Mammary microvascular endothelial cell (primary cell): ENCODE results near the gene CCDC142. TPM values are rescaled to one million over a fixed set of nuclear protein-coding genes. Genes with fewer than 3 reads are reported as not detected.

Source experiments
- total RNA-seq: library from RNA; depleted of rRNA; stranded (reverse); fragments of >200 nt; gene quantifications from 2 replicates; pipeline ENCODE4 v1.2.3, GENCODE V29; 2015

CCDC142 gene, protein sequence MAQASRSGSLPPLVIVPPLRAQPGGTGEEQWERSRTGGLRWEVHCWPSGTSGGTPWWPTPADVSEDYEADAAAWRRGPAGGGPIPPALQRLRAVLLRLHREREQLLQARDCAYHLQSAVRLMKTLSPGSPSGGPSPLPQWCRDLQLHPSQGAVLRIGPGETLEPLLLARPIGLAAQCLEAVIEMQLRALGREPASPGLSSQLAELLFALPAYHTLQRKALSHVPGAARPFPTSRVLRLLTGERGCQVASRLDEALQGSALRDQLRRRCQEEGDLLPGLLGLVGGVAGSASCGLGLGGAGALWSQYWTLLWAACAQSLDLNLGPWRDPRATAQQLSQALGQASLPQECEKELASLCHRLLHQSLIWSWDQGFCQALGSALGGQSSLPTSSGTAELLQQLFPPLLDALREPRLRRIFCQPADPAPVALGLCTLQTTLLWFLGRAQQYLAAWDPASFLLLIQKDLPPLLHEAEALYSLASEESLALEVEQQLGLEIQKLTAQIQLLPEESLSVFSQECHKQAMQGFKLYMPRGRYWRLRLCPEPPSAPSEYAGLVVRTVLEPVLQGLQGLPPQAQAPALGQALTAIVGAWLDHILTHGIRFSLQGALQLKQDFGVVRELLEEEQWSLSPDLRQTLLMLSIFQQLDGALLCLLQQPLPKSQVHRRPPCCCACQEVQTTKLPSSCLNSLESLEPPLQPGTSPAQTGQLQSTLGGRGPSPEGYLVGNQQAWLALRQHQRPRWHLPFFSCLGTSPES
- 9.8 and 9.9 TPM in 2 replicates for total RNA-seq

DNA sequence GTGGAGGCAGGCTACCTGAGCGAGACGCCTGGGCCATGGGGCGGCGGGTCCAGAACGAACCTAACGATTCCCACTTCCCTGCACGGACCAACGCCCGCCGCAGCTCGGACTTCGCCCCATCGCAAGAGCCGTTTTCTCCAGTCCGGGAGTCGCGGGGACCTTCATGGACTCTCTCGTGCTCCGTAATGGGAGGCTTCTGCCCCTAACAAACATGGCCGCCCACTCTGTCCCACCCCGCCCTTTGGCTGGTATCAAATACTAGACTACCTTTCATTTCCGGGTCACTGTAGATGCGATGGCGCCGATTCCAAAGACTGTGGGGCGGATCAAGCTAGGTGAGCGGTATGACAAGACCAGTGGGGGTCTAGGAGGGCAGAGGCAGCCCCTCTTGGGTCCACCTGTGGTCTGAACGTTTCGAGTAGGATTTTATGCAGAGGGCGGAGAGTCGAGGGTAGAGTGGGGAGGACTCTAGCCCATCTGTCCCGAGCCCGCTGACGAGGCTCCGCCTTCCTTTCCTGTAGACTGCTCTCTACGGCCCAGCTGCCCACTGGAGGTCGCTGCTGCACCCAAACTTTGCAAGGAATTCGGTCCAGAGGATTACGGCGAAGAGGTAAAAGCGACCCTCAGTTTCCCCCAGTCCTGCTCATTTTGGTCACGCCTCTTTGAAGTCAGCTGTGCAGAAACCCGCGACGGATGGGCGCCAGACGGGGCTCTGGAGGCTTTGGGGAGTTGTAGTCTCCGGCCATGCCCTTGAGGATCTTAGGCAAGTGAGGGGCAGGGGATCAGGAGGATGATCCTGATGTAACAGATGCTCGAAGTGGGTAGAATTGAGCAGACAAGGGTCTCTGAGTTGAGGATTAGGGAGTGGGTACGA lies at the start of gene CCDC142, which contains the start of gene TTC31:
Gene CCDC142, minus strand, starts transcription at position 198 of the 874 bp plus-strand sequence. Its CDS starts 161 bp downstream, at position 37.
Gene TTC31, plus strand, starts transcription at position 281 of the 874 bp plus-strand sequence. Its CDS starts 15 bp downstream, at position 296.

DNA sequence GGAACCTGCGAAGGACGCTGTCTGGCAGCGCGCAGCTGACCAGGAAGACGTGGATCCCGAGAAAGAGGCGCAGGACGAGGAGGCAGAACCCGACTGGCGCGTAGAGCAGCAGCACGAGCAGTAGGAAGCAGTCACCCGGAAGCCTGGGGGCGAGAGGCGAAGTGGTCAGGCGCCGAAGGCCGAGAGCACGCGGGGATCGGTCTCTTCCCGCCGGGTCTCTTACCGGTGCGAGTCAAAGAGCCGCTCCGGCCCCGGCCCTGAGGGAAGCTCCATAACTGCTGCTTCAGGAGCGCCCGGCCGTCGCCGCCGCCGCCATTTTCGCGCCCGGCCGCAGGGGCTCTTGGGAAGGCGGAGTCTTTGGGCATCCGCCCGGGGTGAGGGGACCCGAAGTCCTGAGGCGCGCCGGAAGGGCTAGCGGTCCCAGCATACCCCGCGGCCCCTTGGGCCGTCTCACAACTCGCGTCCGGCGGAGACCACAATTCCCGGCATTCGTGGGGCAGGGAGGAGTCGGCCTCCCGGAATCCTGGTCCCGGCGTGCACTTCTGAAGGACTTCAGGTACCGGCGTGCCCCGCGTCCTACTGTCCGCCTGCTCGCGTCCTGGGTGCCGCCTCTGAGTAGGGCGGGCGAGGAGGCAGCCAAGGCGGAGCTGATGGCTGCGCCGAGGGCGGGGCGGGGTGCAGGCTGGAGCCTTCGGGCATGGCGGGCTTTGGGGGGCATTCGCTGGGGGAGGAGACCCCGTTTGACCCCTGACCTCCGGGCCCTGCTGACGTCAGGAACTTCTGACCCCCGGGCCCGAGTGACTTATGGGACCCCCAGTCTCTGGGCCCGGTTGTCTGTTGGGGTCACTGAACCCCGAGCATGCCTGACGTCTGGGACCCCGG lies 46.8 kb upstream of the CCDC142 start, which contains the start of the genes AUP1 and HTRA2:
Gene AUP1, minus strand, starts transcription at position 350 of the 882 bp plus-strand sequence. Its CDS starts 77 bp downstream, at position 273.
Gene HTRA2, plus strand, starts transcription at position 577 of the 882 bp plus-strand sequence. Its CDS starts 74 bp downstream, at position 651.

DNA sequence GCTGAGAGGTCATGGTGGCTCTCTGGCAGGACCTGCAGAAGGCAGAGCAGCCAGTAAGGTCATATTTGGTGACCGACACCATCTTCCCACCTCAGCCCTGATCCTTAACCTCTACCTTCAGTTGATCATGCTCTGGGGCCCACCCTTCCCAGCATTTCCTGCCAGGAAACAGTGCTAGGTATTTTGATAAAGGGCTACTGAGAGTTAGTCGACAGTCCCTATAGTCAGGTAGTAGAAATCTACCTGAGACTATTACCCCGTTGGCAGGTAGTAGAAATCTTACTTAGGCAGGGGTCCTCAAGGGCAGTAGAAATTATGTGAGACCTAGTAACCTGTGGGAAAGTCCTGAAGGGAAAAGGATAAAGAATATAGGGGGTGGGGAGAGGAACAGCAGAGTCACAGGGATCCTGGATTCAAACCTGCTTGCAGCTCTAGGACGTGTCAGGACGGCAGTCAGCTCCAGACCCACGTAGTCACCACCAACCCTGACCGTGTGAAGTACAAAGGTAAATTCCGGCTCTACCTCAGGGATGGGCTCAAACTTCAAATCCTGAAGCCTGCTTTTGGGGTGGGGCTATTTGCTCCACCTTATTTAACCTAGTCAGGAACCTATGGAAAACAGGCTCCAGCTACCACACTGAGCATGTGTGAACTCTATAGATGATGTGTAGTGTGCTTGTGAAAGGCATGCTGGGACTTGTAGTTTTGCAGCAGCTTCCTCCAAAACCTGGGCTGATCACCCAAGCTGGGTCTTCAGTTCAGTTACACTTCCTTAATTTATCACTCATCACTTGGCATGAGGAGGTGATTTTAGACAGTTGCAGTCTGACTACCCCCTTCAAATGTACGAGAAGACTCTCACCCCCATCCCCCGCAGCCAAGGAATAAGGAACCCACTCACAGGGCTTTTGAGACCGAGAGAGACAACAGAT lies 43.2 kb upstream of the CCDC142 start, which contains the start of gene DQX1:
Gene DQX1, minus strand, starts transcription at position 515 of the 932 bp plus-strand sequence. Its CDS starts 502 bp downstream, at position 13.

DNA sequence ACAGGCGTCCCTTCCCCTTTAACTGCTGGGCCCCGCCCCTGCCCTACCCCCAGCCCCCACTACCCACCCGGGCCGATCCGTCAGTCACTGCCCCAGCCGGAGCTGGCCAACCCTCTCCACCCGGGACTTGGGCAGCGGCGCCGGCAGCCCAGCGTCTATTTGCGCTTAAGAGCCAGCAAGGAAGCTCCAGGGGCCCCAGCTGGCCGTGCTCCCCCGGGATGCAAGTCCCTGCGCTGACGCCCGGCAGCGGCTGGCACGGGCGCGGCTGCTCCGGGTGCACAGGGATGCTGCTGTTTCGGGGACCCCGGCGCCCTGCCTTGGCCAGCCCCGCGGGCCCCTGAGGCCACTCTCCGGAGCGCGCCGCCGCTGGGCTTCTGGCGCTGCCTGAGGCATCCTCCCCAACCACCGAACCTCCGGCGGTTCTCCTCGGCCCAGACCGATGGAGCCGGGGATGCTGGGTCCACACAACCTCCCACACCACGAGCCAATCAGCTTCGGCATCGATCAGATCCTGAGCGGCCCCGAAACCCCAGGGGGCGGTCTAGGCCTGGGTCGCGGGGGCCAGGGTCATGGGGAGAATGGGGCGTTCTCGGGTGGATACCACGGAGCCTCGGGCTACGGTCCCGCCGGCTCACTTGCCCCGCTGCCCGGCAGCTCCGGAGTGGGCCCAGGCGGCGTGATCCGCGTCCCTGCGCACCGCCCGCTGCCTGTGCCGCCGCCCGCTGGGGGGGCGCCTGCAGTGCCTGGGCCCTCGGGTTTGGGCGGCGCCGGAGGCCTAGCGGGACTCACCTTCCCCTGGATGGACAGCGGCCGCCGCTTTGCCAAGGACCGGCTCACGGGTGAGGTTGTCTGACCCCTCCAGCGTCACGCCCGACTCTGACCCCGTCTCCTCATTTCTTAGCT lies 31.8 kb upstream of the CCDC142 start, which contains the start of gene TLX2:
Gene TLX2, plus strand, starts transcription at position 83 of the 903 bp plus-strand sequence. Its CDS starts 357 bp downstream, at position 440.

DNA sequence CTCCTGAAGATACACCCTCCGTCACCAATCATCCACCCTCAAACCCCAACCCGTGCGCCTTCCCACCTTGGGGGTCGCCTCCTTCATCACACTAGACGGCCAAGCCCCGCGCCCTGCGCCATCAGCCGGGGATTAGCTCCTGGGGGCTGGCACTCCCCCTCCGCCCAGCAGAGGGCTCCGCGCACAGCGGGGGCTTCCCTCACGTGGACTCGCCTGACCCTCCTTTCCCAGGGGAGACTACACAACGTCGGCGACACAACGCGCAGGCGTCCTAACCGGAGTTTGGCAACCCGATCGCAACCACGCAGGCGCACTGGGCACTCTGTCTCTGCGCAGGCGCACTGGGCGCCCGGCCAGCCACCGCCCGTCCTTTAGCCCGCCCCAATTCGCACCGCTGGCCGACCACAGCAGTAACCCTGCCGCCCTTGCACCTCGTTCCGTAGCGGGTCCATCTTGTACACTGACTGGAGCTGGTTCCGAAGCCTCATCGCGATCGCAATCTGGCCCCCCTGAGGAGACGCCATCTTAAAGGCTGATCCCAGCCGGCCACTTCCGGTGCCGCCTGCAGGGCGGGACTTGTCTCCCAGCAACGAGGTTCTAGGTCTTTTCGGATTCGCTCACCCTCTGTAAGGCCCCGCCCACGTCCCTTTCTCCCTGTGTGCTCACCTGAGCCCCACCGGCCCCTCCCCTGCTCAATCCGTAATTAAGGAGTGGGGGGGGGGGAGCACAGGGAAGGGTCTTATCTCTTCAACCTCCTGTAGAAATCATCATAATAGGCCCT lies 24.5 kb upstream of the CCDC142 start, which contains the start of gene PCGF1:
Gene PCGF1, minus strand, starts transcription at position 551 of the 781 bp plus-strand sequence. Its CDS starts 27 bp downstream, at position 524.

DNA sequence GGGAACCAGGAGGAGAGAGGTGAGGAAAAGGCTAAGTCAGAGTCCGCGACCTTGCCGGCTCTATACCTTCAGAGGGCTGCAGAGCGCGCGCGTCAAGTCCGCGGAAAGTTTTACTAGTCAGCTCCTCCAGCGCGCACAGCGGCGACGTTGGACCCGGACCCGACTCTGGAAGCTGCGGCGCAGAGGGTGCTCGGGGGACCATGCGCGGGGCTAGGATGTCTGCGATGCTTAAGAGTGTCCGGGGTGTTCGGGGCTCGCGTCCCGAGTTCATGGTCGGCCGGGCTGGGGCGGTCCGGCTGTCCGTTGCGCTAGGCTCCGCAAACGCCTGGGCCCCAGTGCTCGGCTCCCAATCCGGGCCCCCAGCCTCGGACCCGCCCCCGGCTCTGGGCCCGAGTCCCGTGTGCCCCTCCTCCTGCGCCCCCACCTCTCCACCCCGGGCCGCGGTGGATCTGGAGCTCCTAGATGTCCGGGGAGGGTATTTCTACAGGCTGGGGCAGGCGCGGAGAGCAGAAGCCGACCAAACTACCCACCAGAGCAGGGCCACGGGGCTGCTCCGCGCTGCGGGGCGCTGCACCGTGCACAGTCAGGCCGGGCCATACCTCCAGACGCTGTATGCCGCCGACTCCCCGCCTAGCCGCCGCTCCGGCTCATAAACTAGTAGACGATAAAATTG lies 16.6 kb upstream of the CCDC142 start, which contains the start of gene LBX2:
Gene LBX2, minus strand, starts transcription at position 337 of the 673 bp plus-strand sequence. Its CDS starts 66 bp downstream, at position 271.

DNA sequence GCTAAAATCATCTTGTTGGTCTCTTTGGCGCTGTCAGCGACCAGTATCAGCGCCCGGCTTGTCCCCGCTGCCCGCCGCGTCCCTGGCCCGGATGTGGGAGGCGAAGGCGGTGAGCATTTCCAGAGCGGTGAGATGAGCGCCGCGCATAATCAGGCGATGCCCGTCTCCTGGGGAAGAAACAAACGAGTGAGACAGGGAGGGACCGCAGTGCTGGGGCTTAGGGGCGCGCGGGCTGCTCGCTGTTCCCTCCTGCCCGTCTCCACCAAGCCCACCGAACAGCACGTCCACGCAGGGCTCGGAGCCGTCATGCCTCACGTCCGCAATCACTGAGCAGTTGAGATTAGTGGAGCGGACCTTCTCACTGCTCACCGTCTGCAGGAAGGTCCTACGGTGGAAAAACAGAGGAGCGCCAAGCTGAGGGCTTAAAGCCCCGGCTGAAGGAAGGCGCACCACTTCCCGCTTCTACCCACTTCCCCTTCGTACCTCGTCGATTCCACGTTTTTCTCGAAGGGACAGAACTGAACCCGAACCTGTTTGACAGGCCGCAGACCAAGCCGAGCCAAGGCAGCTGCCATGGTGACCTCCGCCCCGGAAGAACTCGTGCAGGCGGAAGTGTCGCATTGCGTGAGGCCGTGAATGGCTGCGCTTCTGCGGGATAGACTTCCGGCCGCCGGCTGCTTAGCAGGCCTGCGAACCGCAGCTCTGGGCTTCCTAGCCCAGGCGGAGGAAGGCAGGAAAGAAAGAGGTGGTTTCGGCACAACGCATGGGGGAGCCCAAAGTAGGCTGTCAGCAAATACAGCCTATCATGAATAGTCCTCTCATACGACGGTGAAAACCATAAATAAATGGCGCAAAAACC lies 10.5 kb downstream of the CCDC142 start, which contains the start of gene MRPL53:
Gene MRPL53, minus strand, starts transcription at position 595 of the 859 bp plus-strand sequence. Its CDS starts 20 bp downstream, at position 575.

DNA sequence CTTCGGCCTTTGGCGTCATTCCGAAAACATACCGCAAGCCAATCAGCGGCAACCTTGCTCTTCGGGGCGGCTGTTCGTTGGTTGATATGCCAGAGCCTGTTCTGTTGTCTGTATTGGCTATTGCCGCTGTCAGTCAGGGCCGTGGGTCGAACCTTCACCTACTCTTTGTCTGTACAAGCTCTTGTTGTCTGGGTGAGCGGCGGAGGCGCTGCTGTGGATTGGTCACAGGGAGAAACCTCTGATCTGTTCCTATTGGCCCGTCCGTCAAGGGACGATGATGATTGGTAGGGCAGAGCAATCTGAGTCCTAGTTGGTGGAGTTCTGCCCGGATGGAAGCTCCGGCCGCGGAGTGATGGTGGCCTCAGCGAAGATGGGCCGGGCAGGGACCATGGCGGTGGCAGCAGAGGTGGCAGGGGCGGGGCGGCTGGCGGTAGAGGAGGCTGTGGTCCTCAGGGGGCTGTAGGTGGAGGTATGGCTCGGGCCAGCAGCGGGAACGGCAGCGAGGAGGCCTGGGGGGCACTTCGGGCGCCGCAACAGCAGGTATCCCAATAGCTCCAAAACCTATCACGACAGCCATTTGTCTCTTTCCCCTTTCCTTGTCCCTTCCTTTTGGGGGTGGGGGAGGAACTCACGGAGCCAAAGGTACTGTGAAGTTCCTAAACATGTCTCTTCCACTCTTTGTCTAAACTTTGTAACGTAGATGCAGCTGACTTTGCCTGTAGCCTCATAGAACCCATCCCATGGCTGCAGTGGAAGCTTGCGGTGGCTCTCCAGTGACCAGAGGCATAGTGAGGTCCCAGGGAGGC lies 24.5 kb downstream of the CCDC142 start, which contains the start of gene WBP1:
Gene WBP1, plus strand, starts transcription at position 307 of the 806 bp plus-strand sequence. Its CDS starts 165 bp downstream, at position 472.

DNA sequence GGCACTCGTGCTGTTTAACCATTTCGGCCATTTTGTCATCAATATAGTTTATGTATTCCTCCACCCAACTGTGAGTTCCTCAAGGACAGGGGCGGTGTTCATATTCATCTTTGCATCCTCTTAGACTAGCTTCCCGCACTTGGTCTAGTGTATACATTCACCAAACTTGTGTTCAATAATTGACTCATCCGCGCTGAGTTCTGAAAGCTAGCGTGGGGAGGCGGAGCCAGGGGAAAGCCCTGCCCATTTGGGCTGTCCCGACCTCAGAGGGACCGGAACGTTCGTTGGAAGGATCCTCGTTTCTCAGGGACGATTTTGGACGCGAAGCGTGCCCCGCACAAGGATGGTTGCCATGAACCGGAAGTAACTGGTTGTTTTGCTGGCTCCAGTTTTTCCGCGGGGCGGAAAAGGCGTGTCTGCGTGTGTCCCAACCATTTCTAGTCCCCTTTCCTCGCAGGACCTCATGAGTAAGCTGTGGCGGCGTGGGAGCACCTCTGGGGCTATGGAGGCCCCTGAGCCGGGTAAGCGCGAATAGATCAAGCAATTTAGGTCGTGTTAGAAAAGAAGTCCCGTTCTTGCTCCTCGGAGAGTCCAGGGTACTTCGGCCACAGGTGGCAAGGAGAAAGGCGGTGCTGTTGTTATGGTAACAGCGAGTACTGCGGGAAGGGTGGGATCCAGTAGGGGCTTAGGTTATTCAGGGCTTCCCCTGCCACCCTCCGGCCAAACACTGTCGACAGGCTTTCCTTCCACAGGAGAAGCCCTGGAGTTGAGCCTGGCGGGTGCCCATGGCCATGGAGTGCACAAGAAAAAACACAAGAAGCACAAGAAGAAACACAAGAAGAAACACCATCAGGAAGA lies 27.9 kb downstream of the CCDC142 start, which contains the start of gene INO80B:
Gene INO80B, plus strand, starts transcription at position 434 of the 858 bp plus-strand sequence. Its CDS starts 30 bp downstream, at position 464.

DNA sequence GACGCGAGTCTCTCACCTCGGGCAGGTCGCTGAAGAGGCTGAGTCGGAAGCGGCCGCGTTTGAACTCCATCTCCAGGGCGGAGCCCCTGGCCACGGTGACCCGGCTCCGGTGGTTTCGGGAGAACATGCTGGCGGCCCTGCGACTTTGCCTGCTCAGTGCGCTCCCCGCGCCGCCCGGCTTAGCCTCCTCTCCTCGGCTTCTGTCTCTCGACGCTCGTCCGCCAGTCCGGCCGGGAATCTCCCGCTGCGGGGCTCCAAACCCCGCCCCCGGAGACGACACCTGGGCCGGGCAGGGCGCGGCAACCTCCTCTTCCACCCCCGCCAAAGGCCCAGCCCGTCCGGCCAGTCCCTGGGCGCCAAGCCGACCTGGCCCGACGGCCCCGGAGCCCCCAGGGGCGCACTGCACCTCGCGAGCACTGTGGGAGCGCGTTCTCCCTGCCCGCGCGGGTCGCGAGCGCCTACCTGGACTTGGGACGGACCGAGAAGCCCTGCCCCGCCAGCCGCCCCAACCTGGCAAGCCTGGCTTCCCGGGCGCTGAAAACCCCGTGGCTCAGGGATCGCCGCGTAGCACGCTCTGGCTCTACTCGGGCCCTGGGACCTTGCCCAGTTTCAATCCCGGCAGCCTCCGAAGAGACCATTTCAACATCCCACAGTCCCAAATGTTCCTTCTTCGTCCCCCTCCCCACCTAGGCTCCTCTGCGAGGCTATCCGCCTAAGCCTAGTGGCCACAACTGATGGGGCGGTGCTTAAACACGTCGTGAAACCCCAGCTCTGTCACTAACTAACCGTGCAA lies 40.9 kb downstream of the CCDC142 start, which contains the start of gene RTKN:
Gene RTKN, minus strand, starts transcription at position 248 of the 793 bp plus-strand sequence. Its CDS starts 121 bp downstream, at position 127.

